Neural cell (in vitro differentiated cells): ENCODE results near the gene ENAM. TPM values are rescaled to one million over a fixed set of nuclear protein-coding genes. Genes with fewer than 3 reads are reported as not detected.
"Not testable (repeated sequence)": the region's sequence is repeated elsewhere in the genome, so short reads cannot be mapped to it uniquely, and the experiment has no call there.

Experiments used
- H2AFZ ChIP-seq: fragments of 200-600, 300-800 bp; sonication (generic), shearing (Covaris generic); 2 replicates; pipeline ENCODE4 v1.6.0; 2014; ENCODE audit warnings: low read depth, mild to moderate bottlenecking, antibody characterized with exemption, low read length, moderate library complexity
- H3F3A ChIP-seq: fragments of 200-600 bp; shearing (Covaris generic); 2 replicates; pipeline ENCODE4 v1.6.1; 2016; ENCODE audit warnings: mild to moderate bottlenecking, moderate library complexity, mixed read lengths, antibody characterized with exemption, low read length; ENCODE audit not compliant: insufficient read depth, poor library complexity, severe bottlenecking
- H3K27ac ChIP-seq: fragments of 200-600, 300-800 bp; sonication (generic), shearing (Covaris generic); 2 replicates; pipeline ENCODE4 v1.5.1; 2014; ENCODE audit warnings: mild to moderate bottlenecking, low read length, moderate library complexity
- H3K27me3 ChIP-seq: fragments of 300-800, 200-600 bp; sonication (generic), shearing (Covaris generic); 2 replicates; pipeline ENCODE4 v1.6.0; 2014; ENCODE audit warnings: mild to moderate bottlenecking, low read depth, low read length, moderate library complexity; ENCODE audit not compliant: insufficient read depth
- H3K36me3 ChIP-seq: fragments of 300-800, 200-600 bp; sonication (generic), shearing (Covaris generic); 2 replicates; pipeline ENCODE4 v1.5.1; 2014; ENCODE audit warnings: mild to moderate bottlenecking, antibody characterized with exemption, low read length, moderate library complexity; ENCODE audit not compliant: insufficient read depth
- H3K4me2 ChIP-seq: fragments of 300-800, 200-600 bp; sonication (generic), shearing (Covaris generic); 2 replicates; pipeline ENCODE4 v1.6.0; 2014; ENCODE audit warnings: mild to moderate bottlenecking, low read length
- H3K4me3 ChIP-seq: fragments of 300-800, 200-600 bp; sonication (generic), shearing (Covaris generic); 2 replicates; pipeline ENCODE4 v1.5.1; 2014; ENCODE audit warnings: mild to moderate bottlenecking, low read length, moderate library complexity
- H3K79me2 ChIP-seq: fragments of 200-600 bp; shearing (Covaris generic); replicated peaks from 2 replicates; pipeline ENCODE4 v1.6.0; 2014; ENCODE audit warnings: mild to moderate bottlenecking, low read length, moderate library complexity; ENCODE audit not compliant: insufficient read depth
- H3K9ac ChIP-seq: fragments of 300-800, 200-600 bp; sonication (generic), shearing (Covaris generic); 2 replicates; pipeline ENCODE4 v1.6.1; 2016; ENCODE audit warnings: mild to moderate bottlenecking, low read length, mixed read lengths
- H3K9me2 ChIP-seq: fragments of 200-600 bp; shearing (Covaris generic); 2 replicates; pipeline ENCODE4 v1.6.1; 2016; ENCODE audit warnings: mild to moderate bottlenecking, low read length, mixed read lengths; ENCODE audit not compliant: insufficient read depth
- H3K9me3 ChIP-seq: fragments of 200-600, 300-800 bp; sonication (generic), shearing (Covaris generic); 2 replicates; pipeline ENCODE4 v1.6.1; 2016; ENCODE audit warnings: mild to moderate bottlenecking, mixed run types, low read length, moderate library complexity, mixed read lengths
- H4K20me1 ChIP-seq: fragments of 200-600 bp; shearing (Covaris generic); 2 replicates; pipeline ENCODE4 v1.6.1; 2016; ENCODE audit warnings: mild to moderate bottlenecking, mixed run types; ENCODE audit not compliant: insufficient read depth
- CTCF ChIP-seq: fragments of 450-650 bp; IDR thresholded peaks from 2 replicates; pipeline ENCODE4 v1.5.1; 2014; ENCODE audit warnings: antibody characterized with exemption, mild to moderate bottlenecking, moderate library complexity; ENCODE audit not compliant: poor library complexity, severe bottlenecking
- EP300 ChIP-seq: fragments of 450-650 bp; conservative IDR thresholded peaks from 2 replicates; pipeline ENCODE4 v1.6.1; 2014; ENCODE audit warnings: antibody characterized with exemption, mild to moderate bottlenecking, moderate library complexity; ENCODE audit not compliant: poor library complexity, severe bottlenecking
- EZH2 ChIP-seq: fragments of 200-600, 300-800 bp; shearing (Covaris generic), sonication (generic); IDR thresholded peaks from 2 replicates; pipeline ENCODE4 v1.6.1; 2014; ENCODE audit warnings: antibody characterized with exemption, low read length, borderline replicate concordance, mild to moderate bottlenecking; ENCODE audit not compliant: insufficient read depth, poor library complexity, severe bottlenecking
- MXI1 ChIP-seq: fragments of 450-650 bp; conservative IDR thresholded peaks from 2 replicates; pipeline ENCODE4 v1.6.1; 2014; ENCODE audit warnings: antibody characterized with exemption, mild to moderate bottlenecking; ENCODE audit not compliant: poor library complexity, severe bottlenecking
- POLR2AphosphoS5 ChIP-seq: IDR thresholded peaks from 2 replicates; pipeline ENCODE4 v1.6.1; 2012
- RAD21 ChIP-seq: fragments of 450-650 bp; conservative IDR thresholded peaks from 2 replicates; pipeline ENCODE4 v1.6.1; 2014; ENCODE audit warnings: antibody characterized with exemption, mild to moderate bottlenecking, moderate library complexity
- SMC3 ChIP-seq: fragments of 450-650 bp; conservative IDR thresholded peaks from 2 replicates; pipeline ENCODE4 v1.6.1; 2014; ENCODE audit warnings: antibody characterized with exemption, mild to moderate bottlenecking, moderate library complexity; ENCODE audit not compliant: poor library complexity
- TAF1 ChIP-seq: IDR thresholded peaks from 2 replicates; pipeline ENCODE4 v1.6.1; 2012; ENCODE audit warnings: low read depth
- polyA plus RNA-seq: library from polyadenylated mRNA; depleted of rRNA; stranded (reverse); fragments of >200 nt; gene quantifications from 2 replicates; pipeline ENCODE4 v1.2.3, GENCODE V29; 2014
- TF ChIP-seq, protein P1 (sequence below): IDR thresholded peaks from 2 replicates; pipeline ENCODE4 v1.6.1; 2012; ENCODE audit warnings: borderline replicate concordance

The ENAM gene
- polyA plus RNA-seq, 1 donor from 2014 or later = not detected

- not testable (repeated sequence) for H3K27ac ChIP-seq, H3K4me3 ChIP-seq, H3K36me3 ChIP-seq, H3K79me2 ChIP-seq, H3K4me2 ChIP-seq, H3K9me2 ChIP-seq, H2AFZ ChIP-seq, H3K9ac ChIP-seq, H3K9me3 ChIP-seq, H4K20me1 ChIP-seq, H3K27me3 ChIP-seq, H3F3A ChIP-seq
These were observed 32.9 kb downstream of the ENAM start for GRCh38 chr4:70661309-70661922.

DNA sequence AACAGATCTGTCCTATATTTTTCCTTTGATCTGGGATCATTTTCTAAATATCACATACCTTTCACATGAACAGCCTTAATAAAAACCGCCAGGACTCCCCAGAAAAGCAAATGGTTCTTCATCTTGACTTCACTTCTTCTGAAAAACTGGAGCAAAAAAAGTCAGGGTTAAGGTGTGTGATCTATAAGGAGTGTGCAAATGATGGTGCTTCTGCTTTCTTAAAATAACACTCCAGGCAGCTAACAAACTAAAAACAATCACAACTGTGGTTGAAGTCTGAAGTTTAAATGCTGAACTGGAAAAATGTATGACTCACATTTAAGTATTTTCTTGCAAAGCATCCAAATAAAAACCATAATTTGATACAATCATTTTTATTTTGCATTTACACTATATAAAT is 37.8 kb downstream of the ENAM start, which contains the start of gene JCHAIN:
Gene JCHAIN (minus strand): TSS at position 140 of the 400 bp plus-strand sequence. CDS start 18 bp downstream, at position 122.
- Histone ChIP-seq H4K20me1 (no peaks in the 10 kb centered on the region), H3K4me2 (no peak within 1 kb of the TSS), H2AFZ (no peak within 1 kb of the TSS), H3K4me3 (no peak within 1 kb of the TSS), H3K79me2 (no peaks in the 10 kb centered on the region), H3K9me2 (no peaks in the 10 kb centered on the region), H3K9ac (no peak within 1 kb of the TSS), H3K27me3 (no peaks in the 10 kb centered on the region), H3K9me3 (no peaks in the 10 kb centered on the region), H3K36me3 (no peaks in the 10 kb centered on the region), H3K27ac (no peak within 1 kb of the TSS), H3F3A (no peaks in the 10 kb centered on the region)
- TF ChIP-seq RAD21 (no peak), CTCF (no peak), EP300 (no peak), TAF1 (no peak)

DNA sequence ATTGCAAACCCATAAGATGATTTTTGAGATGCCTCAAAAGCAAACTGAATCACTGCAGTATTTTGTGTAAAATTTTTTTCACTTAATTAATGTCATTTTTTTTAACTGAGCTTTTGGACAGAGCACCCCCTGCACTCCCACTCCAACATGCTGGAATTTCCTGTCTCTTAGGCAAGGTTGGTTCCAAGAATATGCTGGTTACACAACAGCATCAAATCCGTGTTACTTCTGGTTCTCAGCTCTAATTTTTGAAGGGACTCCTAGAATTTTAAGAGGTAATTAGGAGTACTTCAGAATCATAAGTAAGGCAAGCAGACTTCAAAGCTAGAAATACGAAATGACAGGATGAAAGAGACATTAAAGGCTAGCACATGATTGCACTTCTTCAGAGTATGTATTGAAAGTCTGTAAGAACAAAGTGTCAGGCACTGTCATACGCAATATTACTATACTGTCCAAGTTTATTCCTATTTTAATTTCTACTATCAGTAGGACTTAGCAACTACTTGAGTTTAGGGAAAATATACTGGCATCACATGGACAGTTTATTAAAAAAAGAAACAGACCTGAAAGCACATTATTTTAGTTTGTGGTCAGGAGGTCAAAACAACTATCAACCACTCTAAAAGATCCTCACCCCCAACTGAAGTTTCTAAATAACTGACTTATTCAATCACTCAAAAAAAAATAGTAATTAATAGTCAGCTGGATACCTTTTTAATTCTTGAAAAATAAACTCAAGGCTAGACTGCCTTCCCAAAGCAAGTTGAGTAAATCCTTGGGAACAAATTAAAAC is 39.4 kb downstream of the ENAM start:
- no peak for TF ChIP-seq TAF1
- TF ChIP-seq EZH2 = no peak
- no peak for TF ChIP-seq MXI1
- TF ChIP-seq CTCF = no peak
- no peak for TF ChIP-seq POLR2AphosphoS5
- TF ChIP-seq EP300 = no peak
- TF ChIP-seq SMC3 = no peak
- TF ChIP-seq RAD21 = no peak
- TF ChIP-seq, protein P1, sequence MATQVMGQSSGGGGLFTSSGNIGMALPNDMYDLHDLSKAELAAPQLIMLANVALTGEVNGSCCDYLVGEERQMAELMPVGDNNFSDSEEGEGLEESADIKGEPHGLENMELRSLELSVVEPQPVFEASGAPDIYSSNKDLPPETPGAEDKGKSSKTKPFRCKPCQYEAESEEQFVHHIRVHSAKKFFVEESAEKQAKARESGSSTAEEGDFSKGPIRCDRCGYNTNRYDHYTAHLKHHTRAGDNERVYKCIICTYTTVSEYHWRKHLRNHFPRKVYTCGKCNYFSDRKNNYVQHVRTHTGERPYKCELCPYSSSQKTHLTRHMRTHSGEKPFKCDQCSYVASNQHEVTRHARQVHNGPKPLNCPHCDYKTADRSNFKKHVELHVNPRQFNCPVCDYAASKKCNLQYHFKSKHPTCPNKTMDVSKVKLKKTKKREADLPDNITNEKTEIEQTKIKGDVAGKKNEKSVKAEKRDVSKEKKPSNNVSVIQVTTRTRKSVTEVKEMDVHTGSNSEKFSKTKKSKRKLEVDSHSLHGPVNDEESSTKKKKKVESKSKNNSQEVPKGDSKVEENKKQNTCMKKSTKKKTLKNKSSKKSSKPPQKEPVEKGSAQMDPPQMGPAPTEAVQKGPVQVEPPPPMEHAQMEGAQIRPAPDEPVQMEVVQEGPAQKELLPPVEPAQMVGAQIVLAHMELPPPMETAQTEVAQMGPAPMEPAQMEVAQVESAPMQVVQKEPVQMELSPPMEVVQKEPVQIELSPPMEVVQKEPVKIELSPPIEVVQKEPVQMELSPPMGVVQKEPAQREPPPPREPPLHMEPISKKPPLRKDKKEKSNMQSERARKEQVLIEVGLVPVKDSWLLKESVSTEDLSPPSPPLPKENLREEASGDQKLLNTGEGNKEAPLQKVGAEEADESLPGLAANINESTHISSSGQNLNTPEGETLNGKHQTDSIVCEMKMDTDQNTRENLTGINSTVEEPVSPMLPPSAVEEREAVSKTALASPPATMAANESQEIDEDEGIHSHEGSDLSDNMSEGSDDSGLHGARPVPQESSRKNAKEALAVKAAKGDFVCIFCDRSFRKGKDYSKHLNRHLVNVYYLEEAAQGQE = no peak
- Histone ChIP-seq H3F3A (no peaks in the 10 kb centered on the region), H3K9ac (no peak overlapping the region), H3K9me3 (no peaks in the 10 kb centered on the region), H3K4me3 (no peak overlapping the region), H3K79me2 (no peaks in the 10 kb centered on the region), H3K27me3 (no peaks in the 10 kb centered on the region), H3K27ac (no peak overlapping the region), H3K4me2 (no peak overlapping the region), H3K36me3 (no peaks in the 10 kb centered on the region), H4K20me1 (no peaks in the 10 kb centered on the region), H3K9me2 (no peaks in the 10 kb centered on the region), H2AFZ (no peak overlapping the region)
